Neural cell (in vitro differentiated cells): ENCODE data around the gene SAMD4A. TPM values are rescaled to one million over a fixed set of nuclear protein-coding genes. Genes with fewer than 3 reads are reported as not detected.

ENCODE experiments used
- H2AFZ ChIP-seq: fragments of 200-600, 300-800 bp; sonication (generic), shearing (Covaris generic); 2 replicates; pipeline ENCODE4 v1.6.0; 2014; ENCODE audit warnings: low read depth, mild to moderate bottlenecking, antibody characterized with exemption, low read length, moderate library complexity
- H3F3A ChIP-seq: fragments of 200-600 bp; shearing (Covaris generic); 2 replicates; pipeline ENCODE4 v1.6.1; 2016; ENCODE audit warnings: mild to moderate bottlenecking, moderate library complexity, mixed read lengths, antibody characterized with exemption, low read length; ENCODE audit not compliant: insufficient read depth, poor library complexity, severe bottlenecking
- H3K27ac ChIP-seq: fragments of 200-600, 300-800 bp; sonication (generic), shearing (Covaris generic); 2 replicates; pipeline ENCODE4 v1.5.1; 2014; ENCODE audit warnings: mild to moderate bottlenecking, low read length, moderate library complexity
- H3K27me3 ChIP-seq: fragments of 300-800, 200-600 bp; sonication (generic), shearing (Covaris generic); 2 replicates; pipeline ENCODE4 v1.6.0; 2014; ENCODE audit warnings: mild to moderate bottlenecking, low read depth, low read length, moderate library complexity; ENCODE audit not compliant: insufficient read depth
- H3K36me3 ChIP-seq: fragments of 300-800, 200-600 bp; sonication (generic), shearing (Covaris generic); 2 replicates; pipeline ENCODE4 v1.5.1; 2014; ENCODE audit warnings: mild to moderate bottlenecking, antibody characterized with exemption, low read length, moderate library complexity; ENCODE audit not compliant: insufficient read depth
- H3K4me2 ChIP-seq: fragments of 300-800, 200-600 bp; sonication (generic), shearing (Covaris generic); 2 replicates; pipeline ENCODE4 v1.6.0; 2014; ENCODE audit warnings: mild to moderate bottlenecking, low read length
- H3K4me3 ChIP-seq: fragments of 300-800, 200-600 bp; sonication (generic), shearing (Covaris generic); 2 replicates; pipeline ENCODE4 v1.5.1; 2014; ENCODE audit warnings: mild to moderate bottlenecking, low read length, moderate library complexity
- H3K79me2 ChIP-seq: fragments of 200-600 bp; shearing (Covaris generic); replicated peaks from 2 replicates; pipeline ENCODE4 v1.6.0; 2014; ENCODE audit warnings: mild to moderate bottlenecking, low read length, moderate library complexity; ENCODE audit not compliant: insufficient read depth
- H3K9ac ChIP-seq: fragments of 300-800, 200-600 bp; sonication (generic), shearing (Covaris generic); 2 replicates; pipeline ENCODE4 v1.6.1; 2016; ENCODE audit warnings: mild to moderate bottlenecking, low read length, mixed read lengths
- H3K9me2 ChIP-seq: fragments of 200-600 bp; shearing (Covaris generic); 2 replicates; pipeline ENCODE4 v1.6.1; 2016; ENCODE audit warnings: mild to moderate bottlenecking, low read length, mixed read lengths; ENCODE audit not compliant: insufficient read depth
- H3K9me3 ChIP-seq: fragments of 200-600, 300-800 bp; sonication (generic), shearing (Covaris generic); 2 replicates; pipeline ENCODE4 v1.6.1; 2016; ENCODE audit warnings: mild to moderate bottlenecking, mixed run types, low read length, moderate library complexity, mixed read lengths
- H4K20me1 ChIP-seq: fragments of 200-600 bp; shearing (Covaris generic); 2 replicates; pipeline ENCODE4 v1.6.1; 2016; ENCODE audit warnings: mild to moderate bottlenecking, mixed run types; ENCODE audit not compliant: insufficient read depth
- EP300 ChIP-seq: fragments of 450-650 bp; conservative IDR thresholded peaks from 2 replicates; pipeline ENCODE4 v1.6.1; 2014; ENCODE audit warnings: antibody characterized with exemption, mild to moderate bottlenecking, moderate library complexity; ENCODE audit not compliant: poor library complexity, severe bottlenecking
- EZH2 ChIP-seq: fragments of 200-600, 300-800 bp; shearing (Covaris generic), sonication (generic); IDR thresholded peaks from 2 replicates; pipeline ENCODE4 v1.6.1; 2014; ENCODE audit warnings: antibody characterized with exemption, low read length, borderline replicate concordance, mild to moderate bottlenecking; ENCODE audit not compliant: insufficient read depth, poor library complexity, severe bottlenecking
- MXI1 ChIP-seq: fragments of 450-650 bp; conservative IDR thresholded peaks from 2 replicates; pipeline ENCODE4 v1.6.1; 2014; ENCODE audit warnings: antibody characterized with exemption, mild to moderate bottlenecking; ENCODE audit not compliant: poor library complexity, severe bottlenecking
- POLR2AphosphoS5 ChIP-seq: IDR thresholded peaks from 2 replicates; pipeline ENCODE4 v1.6.1; 2012
- RAD21 ChIP-seq: fragments of 450-650 bp; conservative IDR thresholded peaks from 2 replicates; pipeline ENCODE4 v1.6.1; 2014; ENCODE audit warnings: antibody characterized with exemption, mild to moderate bottlenecking, moderate library complexity
- SMC3 ChIP-seq: fragments of 450-650 bp; conservative IDR thresholded peaks from 2 replicates; pipeline ENCODE4 v1.6.1; 2014; ENCODE audit warnings: antibody characterized with exemption, mild to moderate bottlenecking, moderate library complexity; ENCODE audit not compliant: poor library complexity
- TAF1 ChIP-seq: IDR thresholded peaks from 2 replicates; pipeline ENCODE4 v1.6.1; 2012; ENCODE audit warnings: low read depth
- polyA plus RNA-seq: library from polyadenylated mRNA; depleted of rRNA; stranded (reverse); fragments of >200 nt; gene quantifications from 2 replicates; pipeline ENCODE4 v1.2.3, GENCODE V29; 2014
- TF ChIP-seq, protein P1 (sequence below): fragments of 450-650 bp; IDR thresholded peaks from 2 replicates; pipeline ENCODE4 v1.5.1; 2014; ENCODE audit warnings: antibody characterized with exemption, mild to moderate bottlenecking, moderate library complexity; ENCODE audit not compliant: poor library complexity, severe bottlenecking
- TF ChIP-seq, protein P2 (sequence below): IDR thresholded peaks from 2 replicates; pipeline ENCODE4 v1.6.1; 2012; ENCODE audit warnings: borderline replicate concordance

SAMD4A gene
- polyA plus RNA-seq, 1 donor from 2014 or later = 1.0 TPM

DNA sequence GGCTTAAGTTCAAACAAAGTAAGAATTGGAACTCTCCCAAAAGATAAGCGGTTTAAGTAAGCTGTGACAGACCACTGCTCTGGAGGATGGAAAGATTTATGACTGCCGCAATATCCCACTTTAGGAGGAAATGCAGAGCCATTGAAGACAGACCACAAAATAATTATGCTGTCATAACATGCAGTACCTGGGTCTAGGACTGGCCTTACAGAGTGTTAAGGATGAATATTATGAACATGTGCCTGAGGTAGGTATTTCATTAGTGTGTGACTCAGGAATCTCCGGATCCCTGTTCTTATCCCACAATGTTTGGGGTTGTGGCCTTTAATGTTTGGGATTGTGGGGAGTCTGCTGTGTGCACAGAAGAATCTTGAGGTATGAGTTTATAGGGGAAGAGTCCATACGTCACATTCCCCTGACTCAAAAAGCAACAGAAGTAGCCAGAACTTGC lies 114.9 kb downstream of the SAMD4A start:
- Histone ChIP-seq H3K27me3 (no peaks in the 10 kb centered on the region), H3K9ac (no peak overlapping the region), H3K4me3 (no peak overlapping the region), H3K4me2 (no peak overlapping the region), H2AFZ (no peak overlapping the region), H3K9me3 (no peaks in the 10 kb centered on the region), H4K20me1 (no peaks in the 10 kb centered on the region), H3K79me2 (no peaks in the 10 kb centered on the region), H3K27ac (no peak overlapping the region), H3K36me3 (no peaks in the 10 kb centered on the region), H3F3A (no peaks in the 10 kb centered on the region), H3K9me2 (no peaks in the 10 kb centered on the region)
- no peak for TF ChIP-seq POLR2AphosphoS5
- TF ChIP-seq SMC3 = no peak
- TF ChIP-seq, protein P1, sequence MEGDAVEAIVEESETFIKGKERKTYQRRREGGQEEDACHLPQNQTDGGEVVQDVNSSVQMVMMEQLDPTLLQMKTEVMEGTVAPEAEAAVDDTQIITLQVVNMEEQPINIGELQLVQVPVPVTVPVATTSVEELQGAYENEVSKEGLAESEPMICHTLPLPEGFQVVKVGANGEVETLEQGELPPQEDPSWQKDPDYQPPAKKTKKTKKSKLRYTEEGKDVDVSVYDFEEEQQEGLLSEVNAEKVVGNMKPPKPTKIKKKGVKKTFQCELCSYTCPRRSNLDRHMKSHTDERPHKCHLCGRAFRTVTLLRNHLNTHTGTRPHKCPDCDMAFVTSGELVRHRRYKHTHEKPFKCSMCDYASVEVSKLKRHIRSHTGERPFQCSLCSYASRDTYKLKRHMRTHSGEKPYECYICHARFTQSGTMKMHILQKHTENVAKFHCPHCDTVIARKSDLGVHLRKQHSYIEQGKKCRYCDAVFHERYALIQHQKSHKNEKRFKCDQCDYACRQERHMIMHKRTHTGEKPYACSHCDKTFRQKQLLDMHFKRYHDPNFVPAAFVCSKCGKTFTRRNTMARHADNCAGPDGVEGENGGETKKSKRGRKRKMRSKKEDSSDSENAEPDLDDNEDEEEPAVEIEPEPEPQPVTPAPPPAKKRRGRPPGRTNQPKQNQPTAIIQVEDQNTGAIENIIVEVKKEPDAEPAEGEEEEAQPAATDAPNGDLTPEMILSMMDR = no peak
- TF ChIP-seq MXI1 = no peak
- TF ChIP-seq TAF1 = no peak
- TF ChIP-seq EP300 = no peak
- TF ChIP-seq EZH2 = no peak

DNA sequence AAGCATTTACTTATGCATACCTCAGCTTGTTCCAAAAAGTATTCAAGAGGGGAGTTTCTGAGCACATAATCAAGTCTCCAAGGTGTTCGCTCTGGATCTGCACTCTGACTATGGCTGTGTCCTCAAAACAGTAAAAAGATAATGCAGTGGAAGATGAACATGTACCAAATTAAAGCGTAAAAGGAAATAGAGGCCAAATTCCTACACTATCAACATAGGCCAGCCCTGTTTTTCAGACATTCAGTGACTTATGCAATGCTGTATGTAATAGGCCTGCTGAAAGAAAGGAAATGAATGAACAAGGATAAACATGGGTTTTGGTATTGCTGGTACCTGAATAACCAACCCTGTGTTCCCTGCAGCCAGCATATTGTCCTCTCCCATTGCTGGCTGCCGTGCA lies 115.7 kb downstream of the SAMD4A start:
- no peaks in the 10 kb centered on the region for H3F3A ChIP-seq
- H4K20me1 ChIP-seq = no peaks in the 10 kb centered on the region
- H3K36me3 ChIP-seq = no peaks in the 10 kb centered on the region
- no peaks in the 10 kb centered on the region for H3K9me2 ChIP-seq
- no peak overlapping the region for H3K4me3 ChIP-seq
- no peak overlapping the region for H2AFZ ChIP-seq
- TF ChIP-seq MXI1 = no peak
- no peak for TF ChIP-seq RAD21
- no peak for TF ChIP-seq EZH2
- no peak for TF ChIP-seq POLR2AphosphoS5
- no peak for TF ChIP-seq TAF1
- TF ChIP-seq EP300 = no peak
- TF ChIP-seq, protein P2, sequence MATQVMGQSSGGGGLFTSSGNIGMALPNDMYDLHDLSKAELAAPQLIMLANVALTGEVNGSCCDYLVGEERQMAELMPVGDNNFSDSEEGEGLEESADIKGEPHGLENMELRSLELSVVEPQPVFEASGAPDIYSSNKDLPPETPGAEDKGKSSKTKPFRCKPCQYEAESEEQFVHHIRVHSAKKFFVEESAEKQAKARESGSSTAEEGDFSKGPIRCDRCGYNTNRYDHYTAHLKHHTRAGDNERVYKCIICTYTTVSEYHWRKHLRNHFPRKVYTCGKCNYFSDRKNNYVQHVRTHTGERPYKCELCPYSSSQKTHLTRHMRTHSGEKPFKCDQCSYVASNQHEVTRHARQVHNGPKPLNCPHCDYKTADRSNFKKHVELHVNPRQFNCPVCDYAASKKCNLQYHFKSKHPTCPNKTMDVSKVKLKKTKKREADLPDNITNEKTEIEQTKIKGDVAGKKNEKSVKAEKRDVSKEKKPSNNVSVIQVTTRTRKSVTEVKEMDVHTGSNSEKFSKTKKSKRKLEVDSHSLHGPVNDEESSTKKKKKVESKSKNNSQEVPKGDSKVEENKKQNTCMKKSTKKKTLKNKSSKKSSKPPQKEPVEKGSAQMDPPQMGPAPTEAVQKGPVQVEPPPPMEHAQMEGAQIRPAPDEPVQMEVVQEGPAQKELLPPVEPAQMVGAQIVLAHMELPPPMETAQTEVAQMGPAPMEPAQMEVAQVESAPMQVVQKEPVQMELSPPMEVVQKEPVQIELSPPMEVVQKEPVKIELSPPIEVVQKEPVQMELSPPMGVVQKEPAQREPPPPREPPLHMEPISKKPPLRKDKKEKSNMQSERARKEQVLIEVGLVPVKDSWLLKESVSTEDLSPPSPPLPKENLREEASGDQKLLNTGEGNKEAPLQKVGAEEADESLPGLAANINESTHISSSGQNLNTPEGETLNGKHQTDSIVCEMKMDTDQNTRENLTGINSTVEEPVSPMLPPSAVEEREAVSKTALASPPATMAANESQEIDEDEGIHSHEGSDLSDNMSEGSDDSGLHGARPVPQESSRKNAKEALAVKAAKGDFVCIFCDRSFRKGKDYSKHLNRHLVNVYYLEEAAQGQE = no peak
- TF ChIP-seq SMC3 = no peak
- TF ChIP-seq, protein P1 = no peak
- no peaks in the 10 kb centered on the region for H3K79me2 ChIP-seq
- no peak overlapping the region for H3K9ac ChIP-seq
- H3K4me2 ChIP-seq = no peak overlapping the region
- no peak overlapping the region for H3K27ac ChIP-seq
- no peaks in the 10 kb centered on the region for H3K27me3 ChIP-seq
- H3K9me3 ChIP-seq = no peaks in the 10 kb centered on the region
